Suprapubic skin (tissue), 3 donors: ENCODE data around the gene IQGAP2.

Experiments used
- CTCF ChIP-seq, 2 donors: fragments of 200-600 bp in 1 of 2; fragments of 450-650 bp in 1 of 2; sonication (generic) in 1 of 2; IDR thresholded peaks; one replicate each; pipeline ENCODE4 v1.5.1; 2016 to 2019; ENCODE audit warnings: antibody characterized with exemption in 2 of 2, mild to moderate bottlenecking in 1 of 2, moderate library complexity in 1 of 2
- POLR2AphosphoS5 ChIP-seq, 3 donors: sonication (generic); formaldehyde crosslinking; IDR thresholded peaks; one replicate each; pipeline ENCODE4 v1.6.1; 2017; ENCODE audit warnings: antibody characterized with exemption in 3 of 3

- no peak for TF ChIP-seq CTCF (IDR thresholded peaks at IDR 0.05)
- TF ChIP-seq POLR2AphosphoS5 (IDR thresholded peaks at IDR 0.05): no peak
These were observed 46.5 kb downstream of the IQGAP2 start for GRCh38 chr5:76449606-76450005.
